Measurements from ENCODE around the gene FBXO36.
A peak's percentile ranks its signal among the peaks of the same experiment; 100 is the strongest.

Gene FBXO36

DNA sequence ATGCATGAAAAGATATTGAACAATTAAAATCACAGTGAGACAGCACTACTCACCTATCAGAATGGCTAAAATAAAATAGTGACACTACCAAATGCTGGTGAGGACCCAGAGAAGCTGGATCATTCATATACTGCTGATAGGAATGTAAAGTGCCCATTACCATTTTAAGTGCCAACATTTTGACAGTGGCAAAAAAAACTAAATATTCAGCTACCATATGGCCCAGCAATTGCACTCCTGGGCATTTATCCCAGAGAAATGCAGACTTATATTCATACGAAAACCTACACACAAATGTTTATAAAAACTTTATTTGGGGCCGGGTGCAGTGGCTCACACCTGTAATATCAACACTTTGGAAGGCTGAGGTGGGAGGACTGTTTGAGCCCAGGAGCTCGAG, 47.6 kb downstream of the FBXO36 start:
- DNase-seq (ENCODE audit: low read depth in 3 of 3), result no peak

DNA sequence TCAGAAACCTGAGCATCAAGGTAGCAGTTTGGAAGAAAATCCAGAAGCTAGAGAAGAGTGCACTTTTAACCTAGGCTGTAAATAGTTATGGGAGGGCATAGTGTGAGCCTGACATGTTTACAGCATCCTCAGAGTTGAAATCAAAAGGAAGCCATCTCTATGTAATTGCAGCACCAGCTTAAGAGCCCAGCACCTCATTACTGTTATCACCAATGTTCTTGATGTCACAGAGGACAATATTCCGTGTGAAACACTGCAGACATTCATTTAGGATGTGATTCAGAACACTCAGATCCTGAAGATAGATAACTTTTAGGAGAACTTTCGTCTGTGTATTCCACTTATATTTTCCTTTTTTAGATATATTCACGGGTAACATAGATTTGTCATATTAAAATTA, 48.1 kb downstream of the FBXO36 start:
- DNase-seq (ENCODE audit: low read depth in 3 of 3), result no peak

DNA sequence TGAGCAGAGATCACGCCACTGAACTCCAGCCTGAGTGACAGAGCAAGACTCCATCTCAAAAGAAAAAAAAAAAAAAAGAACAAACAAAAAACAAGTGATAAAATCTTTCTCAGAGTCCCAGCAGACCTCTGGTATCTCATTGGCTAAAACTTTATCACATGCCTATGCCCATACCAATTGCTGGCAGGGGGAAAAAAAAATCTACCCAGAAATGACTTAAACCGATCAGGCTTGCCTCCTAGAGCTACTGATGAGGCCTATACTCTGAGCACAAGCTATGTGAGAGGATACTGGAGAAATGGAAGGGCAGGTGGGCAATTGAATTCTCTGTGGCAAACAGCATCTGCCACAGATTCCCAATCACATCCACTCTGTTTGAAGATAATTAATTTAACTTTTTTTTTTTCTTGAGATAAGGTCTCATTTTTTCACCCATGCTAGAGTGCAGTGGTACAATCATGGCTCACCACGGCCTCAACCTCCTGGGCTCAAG, 49.0 kb downstream of the FBXO36 start:
- no peak for DNase-seq (ENCODE audit: low read depth in 3 of 3)

- DNase-seq (ENCODE audit: low read depth in 3 of 3), result no peak
These were observed 52.0 kb downstream of the FBXO36 start for GRCh38 chr2:229974266-229974665.

GRCh38 chr2:229980431-229981184, 58.3 kb downstream of the FBXO36 start:
- DNase-seq (ENCODE audit: low read depth in 3 of 3), result no peak

DNA sequence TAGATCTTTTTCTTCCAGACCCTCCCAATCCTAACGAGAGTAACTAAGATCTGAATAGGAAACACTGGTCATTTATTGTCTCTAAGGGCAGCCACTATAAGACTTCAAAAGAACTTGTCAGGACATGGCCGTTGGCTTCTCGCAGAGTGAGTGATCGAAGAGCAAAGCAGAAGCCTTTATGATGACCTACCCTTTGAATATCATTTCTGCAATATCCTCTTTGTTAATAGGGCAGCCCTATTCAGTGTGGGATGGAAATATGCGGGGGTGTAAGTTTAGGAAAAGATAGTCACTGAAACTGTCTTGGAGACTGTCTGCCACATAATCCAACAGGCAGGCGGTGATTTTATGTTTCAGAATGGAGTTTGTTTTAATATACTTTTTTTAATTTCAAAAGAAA, 70.9 kb downstream of the FBXO36 start:
- DNase-seq (ENCODE audit: low read depth in 3 of 3), result no peak

DNA sequence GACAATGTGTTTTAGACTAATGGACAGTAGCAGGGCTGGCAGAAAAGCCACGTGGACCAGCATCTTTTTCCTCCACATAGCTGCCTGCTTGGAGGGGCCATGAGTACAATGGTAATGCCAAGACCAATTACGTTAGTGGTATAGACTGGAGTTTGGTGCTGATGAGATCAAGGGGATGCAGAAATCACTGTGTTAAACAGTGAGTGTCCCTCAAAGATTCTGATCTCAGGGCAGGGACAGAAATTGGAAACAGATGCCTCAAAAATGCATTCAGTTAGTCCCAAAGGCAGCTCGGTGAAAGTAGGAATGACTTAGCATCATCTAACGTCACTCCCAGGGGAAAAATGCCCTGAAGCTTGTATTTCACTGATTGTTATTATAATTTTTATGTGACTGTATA, 74.0 kb downstream of the FBXO36 start:
- DNase-seq (ENCODE audit: low read depth in 3 of 3), result no peak

GRCh38 chr2:229997565-229997964, 75.3 kb downstream of the FBXO36 start:
- DNase-seq (ENCODE audit: low read depth in 3 of 3), result no peak

DNA sequence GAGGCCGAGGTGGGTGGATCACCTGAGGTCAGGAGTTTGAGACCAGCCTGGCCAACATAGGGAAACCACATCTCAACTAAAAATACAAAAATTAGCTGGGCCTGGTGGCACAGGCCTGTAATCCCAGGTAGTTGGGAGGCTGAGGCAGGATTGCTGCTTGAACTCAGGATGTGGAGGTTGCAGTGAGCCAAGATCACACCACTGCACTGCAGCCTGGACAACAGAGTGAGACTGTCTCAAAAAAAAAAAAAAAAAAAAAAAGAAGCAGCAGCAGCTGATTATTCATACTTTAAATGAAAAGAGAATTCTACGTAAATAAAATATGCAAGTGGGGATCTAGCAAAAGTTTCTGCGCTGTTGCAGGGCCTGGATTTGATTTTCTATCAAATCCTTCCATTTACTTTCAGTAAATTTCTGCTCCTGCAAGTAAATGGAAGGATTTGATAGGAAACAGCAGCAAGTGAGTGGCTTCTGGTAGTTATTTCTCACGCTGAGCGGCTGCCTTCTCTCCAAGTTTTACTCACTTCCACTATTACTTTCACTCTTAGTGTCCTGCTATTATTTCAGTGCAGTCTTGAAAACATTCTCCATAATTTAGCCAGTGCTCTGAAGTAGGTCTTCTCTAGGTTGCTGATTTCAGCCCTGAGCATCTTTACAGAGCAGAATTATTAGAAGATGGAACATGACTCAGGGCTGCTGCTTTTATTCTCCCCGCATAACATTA, 78.0 kb downstream of the FBXO36 start:
- DNase-seq (ENCODE audit: low read depth in 3 of 3), result no peak

GRCh38 chr2:230007931-230008707, 85.8 kb downstream of the FBXO36 start:
- peak; percentile 67 to 79 (median 75) for DNase-seq (ENCODE audit: low read depth in 3 of 3)

GRCh38 chr2:230008708-230009066, 86.4 kb downstream of the FBXO36 start:
- no peak for DNase-seq (ENCODE audit: low read depth in 3 of 3)

DNA sequence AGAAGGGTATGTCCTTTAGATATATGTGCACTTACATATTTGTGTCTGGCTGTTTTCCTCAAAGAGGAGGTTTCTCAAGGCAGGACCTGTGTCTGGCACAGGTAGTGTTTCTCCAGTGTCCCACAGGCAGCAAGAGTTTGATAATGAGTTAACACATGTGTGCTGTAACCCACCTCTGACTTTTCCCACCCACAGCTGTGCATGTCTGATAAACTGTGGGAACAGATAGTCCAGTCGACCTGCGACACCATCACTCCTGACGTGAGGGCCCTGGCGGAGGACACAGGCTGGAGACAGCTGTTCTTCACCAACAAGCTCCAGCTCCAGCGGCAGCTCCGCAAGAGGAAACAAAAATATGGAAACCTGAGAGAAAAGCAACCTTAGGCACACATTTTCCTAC, 88.2 kb downstream of the FBXO36 start:
- DNase-seq (ENCODE audit: low read depth in 3 of 3), result no peak

- DNase-seq (ENCODE audit: low read depth in 3 of 3), result no peak
These were observed 89.3 kb downstream of the FBXO36 start for GRCh38 chr2:230011617-230012016.

GRCh38 chr2:230012267-230012884, 90.1 kb downstream of the FBXO36 start:
- no peak for DNase-seq (ENCODE audit: low read depth in 3 of 3)

DNA sequence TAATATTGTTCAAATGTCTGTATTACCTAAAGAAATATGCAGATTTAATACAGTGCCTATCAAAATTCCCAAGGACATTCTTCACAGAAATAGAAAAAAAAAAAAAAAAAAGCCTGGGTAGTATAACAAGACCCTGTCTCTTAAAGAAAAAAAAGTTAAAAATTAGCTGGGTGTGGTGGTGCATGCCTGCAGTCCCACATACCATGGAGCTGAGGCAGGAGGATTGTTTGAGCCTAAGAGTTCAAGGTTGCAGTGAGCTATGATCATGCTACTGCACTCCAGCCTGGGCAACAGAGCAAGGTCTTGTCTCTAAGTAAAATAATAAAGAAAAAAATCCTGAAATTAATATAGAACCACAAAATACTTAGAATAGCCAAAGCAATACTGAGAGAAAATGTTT, 94.5 kb downstream of the FBXO36 start:
- no peak for DNase-seq (ENCODE audit: low read depth in 3 of 3)

DNA sequence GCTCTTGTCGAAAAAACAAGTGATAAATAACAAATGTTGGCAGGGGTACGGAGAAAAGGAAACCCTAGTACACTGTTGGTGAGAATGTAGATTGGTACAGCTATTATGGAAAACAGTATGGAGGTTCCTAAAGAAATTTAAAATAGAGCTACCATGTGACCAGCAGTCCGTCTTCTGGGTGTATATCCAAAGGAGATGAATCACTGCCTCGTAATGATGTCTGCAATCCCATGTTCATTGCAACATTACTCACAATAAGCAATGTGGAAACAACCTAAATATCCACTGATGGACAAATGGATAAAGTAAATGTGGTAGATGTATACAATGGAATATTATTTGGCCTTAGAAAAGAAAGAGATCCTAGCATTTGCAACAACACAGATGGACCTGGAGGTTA, 95.8 kb downstream of the FBXO36 start:
- no peak for DNase-seq (ENCODE audit: low read depth in 3 of 3)

GRCh38 chr2:230019742-230020141, 97.4 kb downstream of the FBXO36 start:
- DNase-seq (ENCODE audit: low read depth in 3 of 3), result no peak

DNA sequence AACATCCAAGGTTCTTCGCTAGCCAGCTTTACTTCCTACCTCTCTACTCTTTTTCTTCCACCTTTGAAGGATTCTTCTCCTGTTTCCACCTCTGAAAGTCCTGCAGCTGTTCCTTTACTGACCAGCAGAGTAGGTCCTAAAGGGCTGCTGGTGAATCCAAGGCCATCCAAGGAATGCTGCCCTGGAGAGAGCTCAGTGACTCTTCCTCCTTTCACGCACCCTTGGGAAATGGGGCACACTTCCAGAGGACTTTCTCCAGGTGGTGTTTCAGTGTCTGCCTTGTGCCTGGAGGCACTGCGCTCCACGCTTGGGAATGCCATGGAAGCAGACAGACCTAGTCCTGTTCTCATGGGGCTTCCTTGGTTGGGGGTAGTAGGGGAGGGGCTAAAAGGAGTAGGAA, 101.0 kb downstream of the FBXO36 start:
- DNase-seq (ENCODE audit: low read depth in 3 of 3), result no peak

DNA sequence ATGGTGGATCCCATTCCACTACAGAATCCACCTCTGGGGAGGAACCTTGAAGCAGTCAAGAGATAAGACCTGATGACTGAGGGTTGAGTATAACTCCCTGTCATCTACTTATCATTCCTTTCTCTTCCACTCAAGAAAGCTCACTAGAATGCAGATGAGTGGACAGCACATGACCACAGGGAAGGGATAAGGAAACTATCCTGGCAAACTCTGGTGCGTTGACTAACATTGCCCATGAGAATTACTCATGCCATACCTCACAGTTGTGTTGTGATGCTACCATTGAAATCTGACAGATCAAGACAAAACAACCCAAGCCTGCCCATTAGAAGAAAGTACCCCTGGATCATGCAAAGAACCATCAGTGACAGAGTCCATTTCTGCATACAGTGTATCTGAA, 119.9 kb downstream of the FBXO36 start:
- DNase-seq (ENCODE audit: low read depth in 3 of 3), result no peak

GRCh38 chr2:230043025-230043424, 120.7 kb downstream of the FBXO36 start:
- no peak for DNase-seq (ENCODE audit: low read depth in 3 of 3)

DNA sequence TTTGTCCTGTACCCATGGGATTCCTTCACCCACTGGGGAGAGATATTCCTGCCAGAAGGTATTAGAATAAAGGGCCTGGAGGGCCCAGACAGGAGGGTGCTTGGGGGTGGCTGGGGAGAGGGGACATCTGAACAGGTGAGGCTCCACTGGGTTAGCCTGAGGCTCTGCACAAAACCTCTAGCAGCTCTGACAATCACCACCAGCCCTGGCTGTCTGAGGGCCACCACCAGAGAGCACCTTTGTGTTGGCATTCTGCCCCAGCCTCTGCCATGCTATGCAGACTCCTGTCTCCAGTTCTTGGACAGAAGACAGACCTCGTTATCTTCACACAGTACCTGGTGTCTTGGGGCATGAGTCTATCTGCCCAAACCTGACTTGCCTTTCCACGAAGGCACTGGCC, 121.2 kb downstream of the FBXO36 start:
- no peak for DNase-seq (ENCODE audit: low read depth in 3 of 3)

- DNase-seq (ENCODE audit: low read depth in 3 of 3), result no peak
These were observed 124.2 kb downstream of the FBXO36 start for GRCh38 chr2:230046491-230046890.

All from stimulated activated CD4-positive, alpha-beta T cell treated with anti-CD3 and anti-CD28 coated beads, TNF-alpha, amount 100 ng/mL, for 4 hours (primary cell).